Loucy (cell line): ENCODE results near the gene CDH22.

ENCODE experiments used
- H2AFZ ChIP-seq: fragments of 200-600 bp; sonication (generic); 2 replicates; pipeline ENCODE4 v1.6.0; 2016; ENCODE audit warnings: antibody characterized with exemption, mild to moderate bottlenecking, low read length, moderate library complexity
- H3F3A ChIP-seq: fragments of 200-600 bp; 2 replicates; pipeline ENCODE4 v1.6.0; 2016; ENCODE audit warnings: antibody characterized with exemption, low read depth, mild to moderate bottlenecking
- H3K27me3 ChIP-seq: fragments of 200-600 bp; sonication (generic); 2 replicates; pipeline ENCODE4 v1.6.1; 2014; ENCODE audit warnings: low read length, mild to moderate bottlenecking; ENCODE audit not compliant: insufficient read depth, poor library complexity, severe bottlenecking
- H3K36me3 ChIP-seq: fragments of 200-600 bp; sonication (generic); 2 replicates; pipeline ENCODE4 v1.6.1; 2016; ENCODE audit warnings: low read length; ENCODE audit not compliant: insufficient read depth
- H3K4me1 ChIP-seq: fragments of 200-600 bp; sonication (generic); 2 replicates; pipeline ENCODE4 v1.5.1; 2014; ENCODE audit warnings: low read length, mild to moderate bottlenecking; ENCODE audit not compliant: insufficient read depth, poor library complexity, severe bottlenecking
- H3K4me2 ChIP-seq: fragments of 200-600 bp; sonication (generic); 2 replicates; pipeline ENCODE4 v1.6.0; 2014; ENCODE audit warnings: antibody characterized with exemption, low read length, low read depth, mild to moderate bottlenecking; ENCODE audit not compliant: poor library complexity, severe bottlenecking
- H3K4me3 ChIP-seq: fragments of 200-600 bp; sonication (generic); 2 replicates; pipeline ENCODE4 v1.5.1; 2014; ENCODE audit warnings: low read length, mild to moderate bottlenecking, mixed read lengths; ENCODE audit not compliant: poor library complexity, severe bottlenecking
- H3K79me2 ChIP-seq: fragments of 200-600 bp; sonication (generic); 2 replicates; pipeline ENCODE4 v1.6.1; 2014; ENCODE audit warnings: low read length; ENCODE audit not compliant: insufficient read depth
- H3K9ac ChIP-seq: fragments of 200-600 bp; sonication (generic); 2 replicates; pipeline ENCODE4 v1.6.0; 2014; ENCODE audit warnings: mild to moderate bottlenecking, low read depth, low read length, moderate library complexity; ENCODE audit not compliant: poor library complexity, severe bottlenecking
- H3K9me2 ChIP-seq: fragments of 200-600 bp; sonication (generic); replicated peaks from 2 replicates; pipeline ENCODE4 v1.6.1; 2016; ENCODE audit warnings: low read depth, low read length, mixed read lengths
- H3K9me3 ChIP-seq: fragments of 200-600 bp; sonication (generic); 2 replicates; pipeline ENCODE4 v1.6.1; 2014; ENCODE audit warnings: mild to moderate bottlenecking, antibody characterized with exemption, low read length, low read depth; ENCODE audit not compliant: insufficient read depth
- H4K20me1 ChIP-seq: fragments of 200-600 bp; sonication (generic); 2 replicates; pipeline ENCODE4 v1.6.0; 2014; ENCODE audit warnings: antibody characterized with exemption, low read length, mild to moderate bottlenecking; ENCODE audit not compliant: insufficient read depth, poor library complexity, severe bottlenecking
- EZH2phosphoT487 ChIP-seq: fragments of 200-600 bp; IDR thresholded peaks from 2 replicates; pipeline ENCODE4 v1.6.1; 2018; ENCODE audit warnings: antibody characterized with exemption, mild to moderate bottlenecking, moderate library complexity, borderline replicate concordance
- TF ChIP-seq, protein P1 (sequence below): fragments of 200-600 bp; sonication (generic); conservative IDR thresholded peaks from 2 replicates; pipeline ENCODE4 v1.5.1; 2014; ENCODE audit warnings: mild to moderate bottlenecking, antibody characterized with exemption, low read length

CDH22 gene

GRCh38 chr20:46284040-46284427, 24.3 kb downstream of the CDH22 start:
- TF ChIP-seq, protein P1, sequence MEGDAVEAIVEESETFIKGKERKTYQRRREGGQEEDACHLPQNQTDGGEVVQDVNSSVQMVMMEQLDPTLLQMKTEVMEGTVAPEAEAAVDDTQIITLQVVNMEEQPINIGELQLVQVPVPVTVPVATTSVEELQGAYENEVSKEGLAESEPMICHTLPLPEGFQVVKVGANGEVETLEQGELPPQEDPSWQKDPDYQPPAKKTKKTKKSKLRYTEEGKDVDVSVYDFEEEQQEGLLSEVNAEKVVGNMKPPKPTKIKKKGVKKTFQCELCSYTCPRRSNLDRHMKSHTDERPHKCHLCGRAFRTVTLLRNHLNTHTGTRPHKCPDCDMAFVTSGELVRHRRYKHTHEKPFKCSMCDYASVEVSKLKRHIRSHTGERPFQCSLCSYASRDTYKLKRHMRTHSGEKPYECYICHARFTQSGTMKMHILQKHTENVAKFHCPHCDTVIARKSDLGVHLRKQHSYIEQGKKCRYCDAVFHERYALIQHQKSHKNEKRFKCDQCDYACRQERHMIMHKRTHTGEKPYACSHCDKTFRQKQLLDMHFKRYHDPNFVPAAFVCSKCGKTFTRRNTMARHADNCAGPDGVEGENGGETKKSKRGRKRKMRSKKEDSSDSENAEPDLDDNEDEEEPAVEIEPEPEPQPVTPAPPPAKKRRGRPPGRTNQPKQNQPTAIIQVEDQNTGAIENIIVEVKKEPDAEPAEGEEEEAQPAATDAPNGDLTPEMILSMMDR, result no peak
- no peak for TF ChIP-seq EZH2phosphoT487
- Histone ChIP-seq H3K27me3 (no peaks in the 10 kb centered on the region), H3K4me2 (no peak overlapping the region)

GRCh38 chr20:46283426-46284039, 24.8 kb downstream of the CDH22 start:
- Histone ChIP-seq H3K9me3 (no peaks in the 10 kb centered on the region), H3F3A (no peaks in the 10 kb centered on the region), H3K27me3 (no peaks in the 10 kb centered on the region), H3K4me3 (no peak overlapping the region), H3K79me2 (no peaks in the 10 kb centered on the region), H3K4me2 (no peak overlapping the region), H3K36me3 (no peaks in the 10 kb centered on the region), H4K20me1 (no peaks in the 10 kb centered on the region), H3K4me1 (no peaks in the 10 kb centered on the region), H3K9ac (no peak overlapping the region), H3K9me2 (no peaks in the 10 kb centered on the region), H2AFZ (no peak overlapping the region)
- TF ChIP-seq, protein P1, result no peak
- TF ChIP-seq EZH2phosphoT487, result no peak

More at GRCh38 chr20:46284040-46284427, 24.3 kb downstream of the CDH22 start:
- H3K79me2 ChIP-seq, result no peaks in the 10 kb centered on the region
- H3F3A ChIP-seq, result no peaks in the 10 kb centered on the region
- H3K36me3 ChIP-seq, result no peaks in the 10 kb centered on the region
- no peak overlapping the region for H3K9ac ChIP-seq
- H3K9me2 ChIP-seq, result no peaks in the 10 kb centered on the region
- H2AFZ ChIP-seq, result no peak overlapping the region
- no peaks in the 10 kb centered on the region for H3K4me1 ChIP-seq
- H4K20me1 ChIP-seq, result no peaks in the 10 kb centered on the region
- H3K9me3 ChIP-seq, result no peaks in the 10 kb centered on the region
- no peak overlapping the region for H3K4me3 ChIP-seq

GRCh38 chr20:46282669-46283068, 25.6 kb downstream of the CDH22 start:
- H2AFZ ChIP-seq, result no peak overlapping the region
- H3K9me3 ChIP-seq, result no peaks in the 10 kb centered on the region
- H3K79me2 ChIP-seq, result no peaks in the 10 kb centered on the region
- H3K9ac ChIP-seq, result no peak overlapping the region
- H3K9me2 ChIP-seq, result no peaks in the 10 kb centered on the region
- H3K4me2 ChIP-seq, result no peak overlapping the region
- H3F3A ChIP-seq, result no peaks in the 10 kb centered on the region
- TF ChIP-seq EZH2phosphoT487, result no peak
- TF ChIP-seq, protein P1, result no peak
- H3K4me3 ChIP-seq, result no peak overlapping the region
- H3K4me1 ChIP-seq, result no peaks in the 10 kb centered on the region
- no peaks in the 10 kb centered on the region for H3K36me3 ChIP-seq
- H4K20me1 ChIP-seq, result no peaks in the 10 kb centered on the region
- no peaks in the 10 kb centered on the region for H3K27me3 ChIP-seq
